ENCODE results near the gene HHAT.

GRCh38 chr1:210629276-210629675 is 300.6 kb downstream of the HHAT start:
- TF ChIP-seq POLR2A (IDR thresholded peaks at IDR 0.05) (no peak), CTCF (IDR thresholded peaks at IDR 0.05) (no peak)

Data from lower leg skin (tissue), 3 donors.